ENCODE results near the gene CAMTA1.

CAMTA1 gene

DNA sequence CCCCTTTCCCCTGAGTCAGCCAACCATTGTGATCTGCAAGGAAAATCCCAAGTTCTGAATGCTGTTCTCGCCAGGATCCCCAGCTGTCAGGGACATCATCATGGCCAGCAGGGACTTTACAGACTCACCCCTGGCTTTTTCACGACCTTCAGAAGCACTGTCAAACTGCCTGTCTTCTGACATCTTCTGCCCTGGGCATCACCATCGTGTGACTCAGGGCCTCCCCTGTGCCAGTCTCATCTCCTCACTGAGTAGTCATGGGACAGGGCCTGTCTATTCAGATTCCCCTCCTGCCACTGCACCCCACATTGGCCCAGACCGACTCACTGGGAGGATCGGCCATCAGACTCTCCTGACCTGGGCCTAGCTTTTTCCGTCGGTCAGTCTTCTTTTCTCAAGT is 913.4 kb downstream of the CAMTA1 start:
- TF ChIP-seq, protein P1, sequence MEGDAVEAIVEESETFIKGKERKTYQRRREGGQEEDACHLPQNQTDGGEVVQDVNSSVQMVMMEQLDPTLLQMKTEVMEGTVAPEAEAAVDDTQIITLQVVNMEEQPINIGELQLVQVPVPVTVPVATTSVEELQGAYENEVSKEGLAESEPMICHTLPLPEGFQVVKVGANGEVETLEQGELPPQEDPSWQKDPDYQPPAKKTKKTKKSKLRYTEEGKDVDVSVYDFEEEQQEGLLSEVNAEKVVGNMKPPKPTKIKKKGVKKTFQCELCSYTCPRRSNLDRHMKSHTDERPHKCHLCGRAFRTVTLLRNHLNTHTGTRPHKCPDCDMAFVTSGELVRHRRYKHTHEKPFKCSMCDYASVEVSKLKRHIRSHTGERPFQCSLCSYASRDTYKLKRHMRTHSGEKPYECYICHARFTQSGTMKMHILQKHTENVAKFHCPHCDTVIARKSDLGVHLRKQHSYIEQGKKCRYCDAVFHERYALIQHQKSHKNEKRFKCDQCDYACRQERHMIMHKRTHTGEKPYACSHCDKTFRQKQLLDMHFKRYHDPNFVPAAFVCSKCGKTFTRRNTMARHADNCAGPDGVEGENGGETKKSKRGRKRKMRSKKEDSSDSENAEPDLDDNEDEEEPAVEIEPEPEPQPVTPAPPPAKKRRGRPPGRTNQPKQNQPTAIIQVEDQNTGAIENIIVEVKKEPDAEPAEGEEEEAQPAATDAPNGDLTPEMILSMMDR (IDR thresholded peaks at IDR 0.05; ENCODE audit: control insufficient read depth, insufficient read depth, low read depth, low read length, missing control alignments), result no peak
- no peak overlapping the region for H3K4me3 ChIP-seq (ENCODE audit: control insufficient read depth, low read depth, low read length)
- DNase-seq (ENCODE audit: low read depth), result no peak

DNA sequence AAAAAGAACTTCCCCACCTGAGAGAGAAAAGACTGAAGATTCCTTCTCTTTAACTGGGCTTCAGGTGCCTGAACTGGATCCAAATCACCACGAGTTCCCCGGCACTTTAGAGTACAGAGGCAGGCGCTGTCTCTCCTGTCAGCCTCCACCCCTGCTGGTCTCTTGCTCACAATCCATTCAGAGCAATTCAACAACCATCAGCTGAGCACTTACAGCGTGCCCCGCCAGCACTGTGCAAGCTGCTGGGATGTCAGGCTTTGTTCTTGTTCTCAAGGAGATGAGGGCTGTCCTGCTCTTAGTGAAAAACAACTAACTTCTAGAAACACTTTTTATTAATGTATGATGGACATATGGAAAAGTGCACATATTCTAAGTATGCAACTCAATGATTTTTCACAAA is 917.1 kb downstream of the CAMTA1 start:
- no peak overlapping the region for H3K4me3 ChIP-seq (ENCODE audit: control insufficient read depth, low read depth, low read length)
- TF ChIP-seq, protein P1 (IDR thresholded peaks at IDR 0.05; ENCODE audit: control insufficient read depth, insufficient read depth, low read depth, low read length, missing control alignments), result no peak
- DNase-seq (ENCODE audit: low read depth), result no peak

DNA sequence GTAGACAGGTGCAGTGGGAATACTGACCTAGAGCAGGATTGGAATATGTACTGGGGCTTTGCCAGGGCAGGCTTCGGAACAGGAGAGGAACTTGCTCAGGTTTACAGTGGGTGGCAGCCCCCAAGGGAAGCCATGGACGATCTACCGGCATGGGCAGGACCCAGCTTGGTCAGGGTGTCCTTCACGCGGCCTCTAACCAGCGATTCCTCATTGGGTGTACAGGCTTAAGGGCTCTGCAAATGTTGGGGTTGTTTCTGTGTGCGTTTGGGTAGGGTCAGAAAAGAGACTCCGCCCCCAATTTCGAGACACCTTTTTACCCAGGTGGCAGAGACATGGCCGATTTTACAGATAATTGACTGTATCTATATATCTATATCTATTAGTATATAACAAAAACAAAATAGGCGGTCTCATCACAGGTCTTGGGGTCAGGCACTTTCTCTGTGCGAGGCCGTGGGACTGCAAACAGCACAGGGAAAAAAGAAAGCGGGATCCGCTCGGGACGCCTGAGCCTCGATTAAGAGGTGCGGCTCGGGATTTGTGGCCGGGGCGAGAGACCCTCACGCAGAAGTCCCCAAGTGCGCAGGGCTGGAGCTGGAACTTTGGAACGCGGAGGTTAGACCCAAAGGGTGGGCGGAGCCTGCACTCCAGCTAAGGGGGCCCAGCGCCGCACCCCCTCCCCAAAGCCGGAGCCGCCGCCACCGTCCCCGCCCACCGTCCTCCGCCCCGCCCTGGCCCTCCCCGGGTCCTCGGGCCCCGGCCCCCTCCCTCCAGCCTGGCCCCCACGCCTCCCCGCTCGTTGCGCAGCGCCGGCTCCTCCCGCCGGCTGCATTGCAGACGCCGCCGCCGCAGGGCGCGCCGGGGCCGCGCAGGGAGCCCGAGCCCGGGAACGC is 918.3 kb downstream of the CAMTA1 start:
- no peak overlapping the region for H3K4me3 ChIP-seq (ENCODE audit: control insufficient read depth, low read depth, low read length)
- DNase-seq (ENCODE audit: low read depth), result no peak
- TF ChIP-seq, protein P1 (IDR thresholded peaks at IDR 0.05; ENCODE audit: control insufficient read depth, insufficient read depth, low read depth, low read length, missing control alignments), result no peak

DNA sequence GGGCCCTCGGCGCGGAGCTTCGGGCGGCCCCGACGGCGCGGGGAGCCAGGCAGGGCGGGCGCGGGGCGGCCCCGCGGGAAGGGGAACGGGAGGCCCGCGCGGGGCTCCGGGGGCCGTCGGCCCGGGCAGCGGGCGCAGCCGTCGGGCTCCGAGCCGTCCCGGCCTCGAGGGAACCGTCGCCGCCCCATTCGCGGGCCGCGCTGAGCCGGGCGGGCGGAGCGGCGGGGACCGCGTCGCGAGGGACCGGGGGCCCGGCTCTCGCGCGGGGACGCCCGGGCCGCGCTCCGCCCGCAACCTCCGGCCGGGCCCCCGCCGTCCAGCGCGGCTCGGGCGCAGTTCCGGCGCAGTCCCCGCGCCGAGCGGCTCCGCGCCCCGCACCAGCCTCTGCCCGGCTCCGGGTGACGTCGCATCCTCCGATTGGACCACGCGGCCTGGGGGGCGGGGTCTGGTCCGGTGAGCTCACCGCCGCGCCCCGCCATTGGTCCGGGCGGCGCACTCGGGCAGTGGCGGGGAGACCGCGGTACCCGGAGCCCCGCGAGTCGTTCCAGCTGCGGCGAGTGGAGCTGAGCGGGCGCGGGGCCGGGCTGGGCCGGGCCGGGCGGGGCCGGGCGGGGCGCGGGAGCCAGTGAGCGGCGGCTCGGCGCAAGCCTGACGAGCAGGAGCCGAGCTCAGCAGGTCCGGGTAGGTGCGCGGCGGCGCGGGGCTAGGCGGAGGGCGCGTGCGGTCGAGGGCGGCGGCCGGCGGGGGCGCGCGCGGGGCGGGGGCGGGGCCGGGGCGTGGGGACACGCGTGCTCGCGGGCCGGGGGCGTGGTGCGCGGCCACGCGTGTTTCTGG is 919.2 kb downstream of the CAMTA1 start:
- TF ChIP-seq, protein P1 (IDR thresholded peaks at IDR 0.05; ENCODE audit: control insufficient read depth, insufficient read depth, low read depth, low read length, missing control alignments), result no peak
- H3K4me3 ChIP-seq (ENCODE audit: control insufficient read depth, low read depth, low read length), result no peak overlapping the region
- DNase-seq (ENCODE audit: low read depth), result peak; percentile 11

DNA sequence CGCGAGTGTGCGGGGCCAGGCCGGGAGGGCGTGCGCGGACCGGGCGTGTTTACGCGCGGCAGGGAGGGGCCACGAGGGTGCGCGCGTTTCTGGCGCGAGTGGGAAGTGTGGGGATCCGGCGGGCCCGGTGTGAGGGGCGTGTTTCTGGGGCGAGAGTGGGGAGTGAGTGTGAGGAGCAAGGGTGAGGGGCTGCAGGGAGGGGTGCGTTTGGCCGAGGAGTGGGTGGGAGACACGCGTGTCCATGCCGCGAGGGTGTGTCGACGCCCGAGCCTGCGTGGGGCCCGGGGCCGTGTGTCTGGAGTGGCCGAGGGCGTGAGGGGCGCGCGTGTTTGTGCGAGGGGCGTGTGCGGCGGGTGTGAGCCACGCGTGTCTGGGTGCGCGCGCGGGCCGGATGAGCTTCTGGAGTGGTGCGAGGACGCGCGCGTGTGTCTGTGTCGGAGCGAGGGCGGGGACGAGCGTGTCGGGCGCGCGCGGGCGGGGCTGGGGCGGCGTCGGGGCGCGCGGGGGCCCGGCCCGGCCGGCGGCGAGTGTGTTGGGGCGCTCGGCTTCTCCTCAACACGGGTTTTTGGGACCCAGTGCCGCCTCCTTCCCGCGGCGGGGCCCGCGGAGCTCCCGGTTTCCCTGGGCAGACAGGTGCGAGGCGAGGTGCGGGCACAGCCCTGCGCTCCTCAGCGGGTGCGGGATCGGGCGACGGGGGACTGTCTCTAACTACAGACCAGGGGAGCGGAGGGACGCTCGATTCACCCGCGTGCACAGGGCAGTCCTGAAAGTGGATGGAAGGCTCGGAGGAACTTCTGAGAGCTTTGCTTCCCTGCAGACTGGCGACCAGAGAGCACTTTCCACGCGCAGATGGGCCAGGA is 920.0 kb downstream of the CAMTA1 start:
- no peak for DNase-seq (ENCODE audit: low read depth)
- no peak overlapping the region for H3K4me3 ChIP-seq (ENCODE audit: control insufficient read depth, low read depth, low read length)
- TF ChIP-seq, protein P1 (IDR thresholded peaks at IDR 0.05; ENCODE audit: control insufficient read depth, insufficient read depth, low read depth, low read length, missing control alignments), result no peak

DNA sequence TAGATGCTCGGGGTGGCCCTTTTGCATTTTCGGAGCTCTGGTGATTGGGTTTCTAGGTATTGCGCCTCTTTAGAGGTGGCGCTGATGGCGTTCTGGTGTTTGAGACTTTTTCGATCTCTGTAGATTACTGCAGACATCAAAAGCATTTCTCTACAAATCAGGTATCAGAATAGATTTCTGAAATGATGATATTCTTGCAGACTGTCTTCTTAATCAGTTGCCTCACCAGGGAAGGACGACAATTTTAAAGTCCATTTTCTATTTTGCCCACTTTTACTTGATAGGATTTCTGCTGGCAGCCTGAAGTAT is 920.6 kb downstream of the CAMTA1 start:
- no peak overlapping the region for H3K4me3 ChIP-seq (ENCODE audit: control insufficient read depth, low read depth, low read length)
- TF ChIP-seq, protein P1 (IDR thresholded peaks at IDR 0.05; ENCODE audit: control insufficient read depth, insufficient read depth, low read depth, low read length, missing control alignments), result no peak
- no peak for DNase-seq (ENCODE audit: low read depth)

Data from AG09309 (cell line).